HL-60 (cell line): Measurements from ENCODE around the gene CLEC12A.

ENCODE experiments used
- DNase-seq, 2 experiments: peaks; one replicate each; pipeline ENCODE4 v3.0.0-alpha.2; 2010 to 2020; ENCODE audit warnings: low read depth in 1 of 2, low spot score in 1 of 2
- H3K27ac ChIP-seq: fragments of 250-450 bp; sonication (Bioruptor Pico); replicated peaks from 2 replicates; pipeline ENCODE4 v1.5.1; 2020; ENCODE audit warnings: mild to moderate bottlenecking, moderate library complexity
- H3K27me3 ChIP-seq: fragments of 250-450 bp; sonication (Bioruptor Pico); 2 replicates; pipeline ENCODE4 v1.5.1; 2021; ENCODE audit warnings: mild to moderate bottlenecking, moderate library complexity; ENCODE audit not compliant: insufficient read depth, poor library complexity, severe bottlenecking
- H3K4me3 ChIP-seq: replicated peaks from 2 replicates; pipeline ENCODE4 v1.5.1; 2011; ENCODE audit warnings: mild to moderate bottlenecking, control low read depth, low read length; ENCODE audit not compliant: insufficient read depth
- GABPA ChIP-seq: IDR thresholded peaks from 2 replicates; pipeline ENCODE4 v1.6.1; 2012; ENCODE audit warnings: low read depth
- POLR2AphosphoS5 ChIP-seq: IDR thresholded peaks from 2 replicates; pipeline ENCODE4 v1.6.1; 2012; ENCODE audit warnings: low read depth
- SPI1 ChIP-seq: IDR thresholded peaks from 2 replicates; pipeline ENCODE4 v1.6.1; 2012; ENCODE audit warnings: low read depth, mild to moderate bottlenecking, borderline replicate concordance
- long read RNA-seq: library from polyadenylated mRNA; unstranded; transcript quantifications from one replicate; pipeline ENCODE4 v2.0.0, GENCODE V29; 2020
- TF ChIP-seq, protein P1 (sequence below): IDR thresholded peaks from 2 replicates; pipeline ENCODE4 v1.6.1; 2012; ENCODE audit warnings: low read depth; ENCODE audit not compliant: insufficient replicate concordance
- TF ChIP-seq, protein P2 (sequence below): IDR thresholded peaks from one replicate; pipeline ENCODE4 v1.5.1; 2011; ENCODE audit warnings: low read length, control low read depth, inconsistent platforms; ENCODE audit not compliant: insufficient read depth

CLEC12A gene
- long read RNA-seq, partial matches to known transcripts = 1 of 3 reads
- long read RNA-seq, other reads (novel, unspliced or antisense) = 2 of 3 reads

DNA sequence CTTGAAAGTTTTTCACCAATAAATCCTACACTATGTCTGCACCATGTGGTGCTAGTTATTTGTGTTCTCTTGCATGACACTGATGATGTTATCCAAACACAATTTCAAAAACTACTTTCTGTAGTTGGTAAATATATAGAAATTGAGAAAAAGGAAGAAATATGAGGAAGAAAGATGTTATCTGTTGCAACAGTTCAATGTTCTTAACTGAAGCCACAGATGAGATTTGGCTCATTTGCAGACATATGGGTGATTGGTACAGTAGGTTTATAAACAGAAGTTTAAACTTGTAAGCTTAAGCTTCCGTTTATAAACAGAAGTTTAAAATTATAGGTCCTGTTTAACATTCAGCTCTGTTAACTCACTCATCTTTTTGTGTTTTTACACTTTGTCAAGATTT is at the start of gene CLEC12A:
CLEC12A (plus strand) TSS at position 229 of the 400 bp plus-strand sequence. CDS start 188 bp downstream, outside the sequence.
- Histone ChIP-seq H3K4me3 (peak within 1 kb of the TSS; percentile 71), H3K27ac (peak within 1 kb of the TSS; percentile 82), H3K27me3 (no peaks in the 10 kb centered on the region)
- DNase-seq = peak; percentile 50 to 61
- TF ChIP-seq POLR2AphosphoS5 = peak; percentile 50; the same call in 1 of the 2 replicates
- TF ChIP-seq GABPA = no peak
- no peak for TF ChIP-seq SPI1
- TF ChIP-seq, protein P1, sequence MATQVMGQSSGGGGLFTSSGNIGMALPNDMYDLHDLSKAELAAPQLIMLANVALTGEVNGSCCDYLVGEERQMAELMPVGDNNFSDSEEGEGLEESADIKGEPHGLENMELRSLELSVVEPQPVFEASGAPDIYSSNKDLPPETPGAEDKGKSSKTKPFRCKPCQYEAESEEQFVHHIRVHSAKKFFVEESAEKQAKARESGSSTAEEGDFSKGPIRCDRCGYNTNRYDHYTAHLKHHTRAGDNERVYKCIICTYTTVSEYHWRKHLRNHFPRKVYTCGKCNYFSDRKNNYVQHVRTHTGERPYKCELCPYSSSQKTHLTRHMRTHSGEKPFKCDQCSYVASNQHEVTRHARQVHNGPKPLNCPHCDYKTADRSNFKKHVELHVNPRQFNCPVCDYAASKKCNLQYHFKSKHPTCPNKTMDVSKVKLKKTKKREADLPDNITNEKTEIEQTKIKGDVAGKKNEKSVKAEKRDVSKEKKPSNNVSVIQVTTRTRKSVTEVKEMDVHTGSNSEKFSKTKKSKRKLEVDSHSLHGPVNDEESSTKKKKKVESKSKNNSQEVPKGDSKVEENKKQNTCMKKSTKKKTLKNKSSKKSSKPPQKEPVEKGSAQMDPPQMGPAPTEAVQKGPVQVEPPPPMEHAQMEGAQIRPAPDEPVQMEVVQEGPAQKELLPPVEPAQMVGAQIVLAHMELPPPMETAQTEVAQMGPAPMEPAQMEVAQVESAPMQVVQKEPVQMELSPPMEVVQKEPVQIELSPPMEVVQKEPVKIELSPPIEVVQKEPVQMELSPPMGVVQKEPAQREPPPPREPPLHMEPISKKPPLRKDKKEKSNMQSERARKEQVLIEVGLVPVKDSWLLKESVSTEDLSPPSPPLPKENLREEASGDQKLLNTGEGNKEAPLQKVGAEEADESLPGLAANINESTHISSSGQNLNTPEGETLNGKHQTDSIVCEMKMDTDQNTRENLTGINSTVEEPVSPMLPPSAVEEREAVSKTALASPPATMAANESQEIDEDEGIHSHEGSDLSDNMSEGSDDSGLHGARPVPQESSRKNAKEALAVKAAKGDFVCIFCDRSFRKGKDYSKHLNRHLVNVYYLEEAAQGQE = peak; percentile 46
- TF ChIP-seq, protein P2, sequence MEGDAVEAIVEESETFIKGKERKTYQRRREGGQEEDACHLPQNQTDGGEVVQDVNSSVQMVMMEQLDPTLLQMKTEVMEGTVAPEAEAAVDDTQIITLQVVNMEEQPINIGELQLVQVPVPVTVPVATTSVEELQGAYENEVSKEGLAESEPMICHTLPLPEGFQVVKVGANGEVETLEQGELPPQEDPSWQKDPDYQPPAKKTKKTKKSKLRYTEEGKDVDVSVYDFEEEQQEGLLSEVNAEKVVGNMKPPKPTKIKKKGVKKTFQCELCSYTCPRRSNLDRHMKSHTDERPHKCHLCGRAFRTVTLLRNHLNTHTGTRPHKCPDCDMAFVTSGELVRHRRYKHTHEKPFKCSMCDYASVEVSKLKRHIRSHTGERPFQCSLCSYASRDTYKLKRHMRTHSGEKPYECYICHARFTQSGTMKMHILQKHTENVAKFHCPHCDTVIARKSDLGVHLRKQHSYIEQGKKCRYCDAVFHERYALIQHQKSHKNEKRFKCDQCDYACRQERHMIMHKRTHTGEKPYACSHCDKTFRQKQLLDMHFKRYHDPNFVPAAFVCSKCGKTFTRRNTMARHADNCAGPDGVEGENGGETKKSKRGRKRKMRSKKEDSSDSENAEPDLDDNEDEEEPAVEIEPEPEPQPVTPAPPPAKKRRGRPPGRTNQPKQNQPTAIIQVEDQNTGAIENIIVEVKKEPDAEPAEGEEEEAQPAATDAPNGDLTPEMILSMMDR = no peak

DNA sequence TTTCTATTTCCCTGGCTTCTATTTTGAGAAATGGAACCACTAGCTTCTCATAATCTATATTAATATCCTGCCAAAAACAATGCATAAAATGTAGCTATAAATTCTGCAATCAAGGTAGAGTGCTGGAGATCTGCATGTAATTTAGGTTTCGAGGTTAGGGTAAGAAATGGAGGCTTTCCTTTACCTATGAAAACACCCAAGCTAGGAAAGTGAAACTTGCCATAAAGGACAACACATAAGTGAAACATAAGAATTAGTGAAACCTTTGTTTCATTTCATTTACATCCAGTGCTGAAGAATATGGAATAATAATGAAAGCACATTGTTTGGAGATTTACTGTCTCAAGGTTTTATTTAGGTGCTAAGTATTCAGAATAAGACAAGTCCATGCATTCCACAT is 48.8 kb upstream of the CLEC12A start:
- no peaks in the 10 kb centered on the region for H3K27me3 ChIP-seq

GRCh38 chr12:9925705-9926393 is 45.4 kb upstream of the CLEC12A start:
- peak in 1 of 2 experiments; percentile 21 for DNase-seq
- Histone ChIP-seq H3K4me3 (no peak overlapping the region), H3K27me3 (no peaks in the 10 kb centered on the region), H3K27ac (no peak overlapping the region)
- TF ChIP-seq, protein P1 = no peak
- TF ChIP-seq, protein P2 = peak; percentile 6
- TF ChIP-seq SPI1 (no peak), POLR2AphosphoS5 (no peak), GABPA (no peak)

More for the DNA sequence above, 48.8 kb upstream of the CLEC12A start:
- Histone ChIP-seq H3K27ac (no peak overlapping the region), H3K4me3 (no peak overlapping the region)
- no peak for DNase-seq
- TF ChIP-seq GABPA = no peak
- no peak for TF ChIP-seq POLR2AphosphoS5
- no peak for TF ChIP-seq SPI1
- TF ChIP-seq, protein P2 = no peak
- TF ChIP-seq, protein P1 = no peak
